DMS153 (cell line): ENCODE data around the gene DMRTA1.
"Not testable (repeated sequence)": the region's sequence is repeated elsewhere in the genome, so short reads cannot be mapped to it uniquely, and the experiment has no call there.

Source experiments
- DNase-seq: peaks from one replicate; lab custom pipeline; 2025; lab: John Stamatoyannopoulos, UW

Gene DMRTA1

DNA sequence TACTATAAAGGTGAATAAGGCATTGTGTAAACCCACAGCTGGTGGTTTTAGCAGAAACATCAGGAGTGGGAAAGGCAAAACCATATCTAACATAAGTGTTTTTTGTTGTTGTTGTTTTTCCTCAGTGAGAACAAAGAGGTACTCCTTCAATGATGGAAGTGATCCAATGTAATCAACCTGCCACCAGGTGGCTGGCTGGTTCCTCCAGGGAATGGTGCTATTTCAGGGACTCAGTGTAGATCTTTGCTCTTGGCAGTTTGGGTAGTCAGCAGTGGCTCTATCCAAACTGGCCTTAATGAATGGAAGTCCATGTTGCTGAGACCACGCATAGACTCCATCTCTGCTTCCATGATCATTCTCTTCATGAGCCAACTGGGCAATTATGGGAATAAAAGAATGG lies 10.8 kb downstream of the DMRTA1 start:
- DNase-seq = peak; percentile 64

- DNase-seq = no peak
Measured at GRCh38 chr9:22463205-22463604, 16.6 kb downstream of the DMRTA1 start.

- peak; percentile 52 for DNase-seq
Measured at GRCh38 chr9:22469928-22470544, 23.4 kb downstream of the DMRTA1 start.

DNA sequence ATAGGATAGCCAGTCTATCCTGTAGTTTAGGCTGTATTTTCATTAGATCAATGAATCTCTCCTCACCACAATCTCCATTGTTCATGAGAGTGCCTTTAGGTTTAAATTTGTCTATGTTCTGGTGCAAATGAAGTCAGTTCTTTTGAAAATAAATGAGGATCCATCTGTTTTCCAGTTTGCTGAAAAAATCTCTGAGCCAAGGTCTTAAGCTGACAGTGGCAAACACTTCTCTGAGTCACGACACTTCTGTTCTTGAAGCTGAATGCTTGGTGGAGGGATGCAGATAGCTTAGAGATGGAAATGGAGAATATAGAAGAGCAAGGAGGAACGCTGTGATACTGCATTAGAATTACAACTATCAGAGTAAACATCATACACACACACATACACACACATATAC lies 34.9 kb downstream of the DMRTA1 start:
- no peak for DNase-seq

- no peak for DNase-seq
Measured at GRCh38 chr9:22483528-22484070, 37.0 kb downstream of the DMRTA1 start.

DNA sequence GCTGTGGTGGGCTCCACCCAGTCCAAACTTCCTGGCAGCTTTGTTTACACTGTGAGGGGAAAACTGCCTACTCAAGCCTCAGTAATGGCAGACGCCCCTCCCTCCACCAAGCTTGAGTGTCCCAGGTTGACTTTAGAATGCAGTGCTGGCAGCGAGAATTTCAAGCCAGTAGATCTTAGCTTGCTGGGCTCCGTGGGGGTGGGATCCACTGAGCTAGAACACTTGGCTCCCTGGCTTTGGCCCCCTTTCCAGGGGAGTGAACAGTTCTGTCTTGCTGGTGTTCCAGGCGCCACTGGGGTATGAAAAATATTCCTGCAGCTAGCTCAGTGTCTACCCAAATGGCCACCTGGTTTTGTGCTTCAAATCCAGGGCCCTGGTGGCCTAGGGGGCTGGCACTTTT lies 49.6 kb downstream of the DMRTA1 start:
- not testable (repeated sequence) for DNase-seq
